Coronary artery (tissue), 2 donors: Measurements from ENCODE around the gene NXNL2.

Source experiments
- DNase-seq: peaks from one replicate; pipeline ENCODE4 v3.0.0-alpha.2; 2017; ENCODE audit warnings: low spot score
- H3K27ac ChIP-seq, 2 donors: fragments of 200-600 bp; sonication (generic); one replicate each; pipeline ENCODE4 v1.5.1; 2016 to 2019
- H3K4me3 ChIP-seq: fragments of 200-600 bp; sonication (generic); 2 replicates; pipeline ENCODE4 v1.5.1; 2016; ENCODE audit warnings: mild to moderate bottlenecking, moderate library complexity
- CTCF ChIP-seq: fragments of 200-600 bp; sonication (generic); IDR thresholded peaks from one replicate; pipeline ENCODE4 v1.5.1; 2019; ENCODE audit warnings: antibody characterized with exemption

The NXNL2 gene

GRCh38 chr9:88534456-88535225 lies at the start of gene NXNL2:
NXNL2 (plus strand) TSS chr9:88535178; CDS start chr9:88535435, 257 bp downstream.
- Histone ChIP-seq H3K4me3 (peak within 1 kb of the TSS; percentile 69), H3K27ac (peak within 1 kb of the TSS; percentile 76 to 100)
- peak; percentile 91 for DNase-seq
- no peak for TF ChIP-seq CTCF

- TF ChIP-seq CTCF: no peak
- H3K4me3 ChIP-seq: no peak overlapping the region
- H3K27ac ChIP-seq: no peak overlapping the region
- DNase-seq: no peak
Measured at GRCh38 chr9:88488166-88488565, 46.8 kb upstream of the NXNL2 start.

- Histone ChIP-seq H3K27ac (no peak overlapping the region), H3K4me3 (no peak overlapping the region)
- DNase-seq: no peak
- no peak for TF ChIP-seq CTCF
Measured at GRCh38 chr9:88494983-88495721, 39.8 kb upstream of the NXNL2 start.

GRCh38 chr9:88497224-88497623 lies 37.8 kb upstream of the NXNL2 start:
- Histone ChIP-seq H3K4me3 (no peak overlapping the region), H3K27ac (no peak overlapping the region)
- no peak for TF ChIP-seq CTCF
- no peak for DNase-seq

GRCh38 chr9:88498880-88499279 lies 36.1 kb upstream of the NXNL2 start:
- no peak for DNase-seq

GRCh38 chr9:88501086-88501485 lies 33.9 kb upstream of the NXNL2 start:
- DNase-seq: peak; percentile 4
- no peak overlapping the region for H3K4me3 ChIP-seq
- H3K27ac ChIP-seq: no peak overlapping the region
- TF ChIP-seq CTCF: no peak

More at GRCh38 chr9:88498880-88499279, 36.1 kb upstream of the NXNL2 start:
- no peak for TF ChIP-seq CTCF
- H3K27ac ChIP-seq: no peak overlapping the region
- no peak overlapping the region for H3K4me3 ChIP-seq
